Uterus (tissue), 2 donors: ENCODE measurements around the gene THEMIS2.
"Not testable (repeated sequence)": the region's sequence is repeated elsewhere in the genome, so short reads cannot be mapped to it uniquely, and the experiment has no call there.

ENCODE experiments used
- CTCF ChIP-seq, 4 experiments: fragments of 200-600 bp in 2 of 4; fragments of 450-650 bp in 2 of 4; sonication (generic) in 2 of 4; IDR thresholded peaks; one replicate each; pipeline ENCODE4 v1.5.1; 2016 to 2019; ENCODE audit warnings: antibody characterized with exemption in 4 of 4, mild to moderate bottlenecking in 2 of 4, moderate library complexity in 1 of 4
- POLR2A ChIP-seq, 2 donors: fragments of 450-650 bp; IDR thresholded peaks; one replicate each; pipeline ENCODE4 v1.6.1; 2016; ENCODE audit warnings: antibody characterized with exemption in 2 of 2, mild to moderate bottlenecking in 1 of 2, moderate library complexity in 1 of 2

- not testable (repeated sequence) for TF ChIP-seq CTCF, POLR2A (IDR thresholded peaks at IDR 0.05)
Observed at GRCh38 chr1:27857552-27857951, 14.8 kb upstream of the THEMIS2 start.
